GM12878 (cell line): ENCODE data around the gene ADGRL3. TPM values are rescaled to one million over a fixed set of nuclear protein-coding genes. Genes with fewer than 3 reads are reported as not detected.

Source experiments
- ATAC-seq: fragments of 200-7000 bp; cut with Tn5 transposase; 3 replicates; pipeline ENCODE4 v1.9.1; 2020; ENCODE audit warnings: mild to moderate bottlenecking, moderate library complexity
- BruUV-seq: library from RNA; stranded (reverse); fragments of 400-500 nt; replicated peaks from 2 replicates; lab custom pipeline; 2021; lab: Mats Ljungman, UMichigan
- CTCF ChIA-PET: fragments of 300-600 bp; sonication (Branson Sonifier 250); formaldehyde crosslinking; extraction: SDS; loops from one replicate; lab custom pipeline; 2021; ENCODE audit warnings: inconsistent platforms; lab: Yijun Ruan, JAX
- POLR2A ChIA-PET: fragments of 350-600 bp; formaldehyde crosslinking; extraction: SDS; loops from one replicate; lab custom pipeline; 2021; ENCODE audit warnings: inconsistent platforms; lab: Charles Lee
- RAD21 ChIA-PET: fragments of 300-600 bp; sonication (Branson Sonifier 250); formaldehyde crosslinking; loops from one replicate; lab custom pipeline; 2023; ENCODE audit warnings: antibody characterized with exemption; ENCODE audit not compliant: unreplicated experiment; lab: Charles Lee
- SMC1A ChIA-PET: fragments of 300-600 bp; sonication (Branson Sonifier 250); formaldehyde crosslinking; loops from one replicate; lab custom pipeline; 2023; ENCODE audit not compliant: unreplicated experiment, uncharacterized antibody; lab: Charles Lee
- DNase-seq: peaks from one replicate; pipeline ENCODE4 v3.0.0-alpha.2; 2011; ENCODE audit warnings: low read depth, low spot score
- FAIRE-seq: peaks from 3 replicates; lab custom pipeline; 2011; peaks lifted over from hg19 to GRCh38; lab: Jason Lieb, UNC
- H2AFZ ChIP-seq: 2 replicates; pipeline ENCODE4 v1.6.0; 2011; ENCODE audit warnings: low read depth, low read length, control low read depth; ENCODE audit not compliant: control insufficient read depth
- H3K27ac ChIP-seq: 2 replicates; pipeline ENCODE4 v1.5.1; 2011; ENCODE audit warnings: control low read depth; ENCODE audit not compliant: control insufficient read depth, insufficient read depth
- H3K27me3 ChIP-seq, 2 experiments: replicated peaks in 1 of 2; 2 replicates each; pipeline versions ENCODE4 v1.6.0 to v1.6.1; 2011; ENCODE audit warnings: low read length in 1 of 2; ENCODE audit not compliant: control insufficient read depth in 2 of 2, insufficient read depth in 2 of 2
- H3K36me3 ChIP-seq, 2 experiments: 2 replicates each; pipeline ENCODE4 v1.5.1; 2011; ENCODE audit warnings: low read length in 1 of 2; ENCODE audit not compliant: control insufficient read depth in 2 of 2, insufficient read depth in 2 of 2
- H3K4me1 ChIP-seq: 2 replicates; pipeline ENCODE4 v1.6.1; 2011; ENCODE audit warnings: mild to moderate bottlenecking, low read length, moderate library complexity, mixed read lengths; ENCODE audit not compliant: control insufficient read depth, insufficient read depth
- H3K4me2 ChIP-seq: 2 replicates; pipeline ENCODE4 v1.6.0; 2011; ENCODE audit warnings: control low read depth; ENCODE audit not compliant: control insufficient read depth, insufficient read depth
- H3K4me3 ChIP-seq: fragments of 200-600 bp; sonication (generic); 2 replicates; pipeline ENCODE4 v1.5.1; 2016
- H3K79me2 ChIP-seq: 2 replicates; pipeline ENCODE4 v1.6.0; 2011; ENCODE audit warnings: low read length; ENCODE audit not compliant: control insufficient read depth, insufficient read depth
- H3K9ac ChIP-seq: 2 replicates; pipeline ENCODE4 v1.8.0; 2011; ENCODE audit warnings: low read length, control low read depth, mixed read lengths; ENCODE audit not compliant: control insufficient read depth, insufficient read depth
- H3K9me3 ChIP-seq: replicated peaks from 3 replicates; pipeline ENCODE4 v1.5.1; 2011; ENCODE audit warnings: mild to moderate bottlenecking, low read length; ENCODE audit not compliant: control insufficient read depth, insufficient read depth
- H4K20me1 ChIP-seq: 2 replicates; pipeline ENCODE4 v1.6.0; 2011; ENCODE audit not compliant: control insufficient read depth, insufficient read depth
- FOS ChIP-seq: IDR thresholded peaks from 3 replicates; pipeline ENCODE4 v1.6.1; 2011; ENCODE audit warnings: borderline replicate concordance; ENCODE audit not compliant: insufficient read length; ENCODE audit errors: extremely low read depth
- JUNB ChIP-seq: IDR thresholded peaks from 2 replicates; pipeline ENCODE4 v1.6.1; 2016; ENCODE audit warnings: antibody characterized with exemption, mild to moderate bottlenecking
- KLF5 ChIP-seq: fragments of 450-650 bp; IDR thresholded peaks from 2 replicates; pipeline ENCODE4 v1.6.1; 2014; ENCODE audit warnings: mild to moderate bottlenecking; ENCODE audit not compliant: partially characterized antibody
- MYB ChIP-seq: fragments of 150-350 bp; IDR thresholded peaks from 2 replicates; pipeline ENCODE4 v1.6.1; 2014; ENCODE audit warnings: mild to moderate bottlenecking, low read depth, low read length, borderline replicate concordance
- NR2F1 ChIP-seq: fragments of 450-650 bp; conservative IDR thresholded peaks from 2 replicates; pipeline ENCODE4 v1.6.1; 2017; ENCODE audit warnings: mild to moderate bottlenecking
- RB1 ChIP-seq: fragments of 450-650 bp; formaldehyde crosslinking; IDR thresholded peaks from 2 replicates; pipeline ENCODE4 v1.6.1; 2017; ENCODE audit warnings: mild to moderate bottlenecking, borderline replicate concordance
- ZNF274 ChIP-seq: IDR thresholded peaks from one replicate; pipeline ENCODE4 v1.8.0; 2011; ENCODE audit not compliant: insufficient read length, insufficient read depth
- WGBS: methylation state at CpG from one replicate; pipeline ENCODE4 v1.1.6; 2016; ENCODE audit warnings: low lambda C conversion rate; ENCODE audit not compliant: insufficient replicate concordance, insufficient coverage; ENCODE audit errors: missing lambda C conversion rate; 5-methylcytosine and 5-hydroxymethylcytosine counted together
- in situ Hi-C: fragments of 300-500 bp; cut with MboI; formaldehyde crosslinking; loops from 9 replicates; pipeline ENCODE4 v1.14.3; 2018; ENCODE audit warnings: mixed read lengths
- intact Hi-C: fragments of 100-400 bp; cut with micrococcal nuclease; formaldehyde crosslinking; loops from one replicate; pipeline ENCODE4 v1.14.2; 2022; ENCODE audit not compliant: unreplicated experiment
- polyA plus RNA-seq, 11 experiments: library from polyadenylated mRNA; depleted of rRNA in 4 of 11; unstranded in 6 of 11; stranded (reverse) in 5 of 11; fragments of >200 nt; fragmentation: Nextera tagmentation in 4 of 11; fragmentation: Illumina TruSeq in 1 of 11; extraction: Ambion mirVana in 4 of 11; extraction: Trizol in 1 of 11; gene quantifications; 1 replicate in 1 of 11; 2 replicates in 10 of 11; pipeline versions ENCODE4 v1.2.1 to v1.2.3, GENCODE V29; 2011 to 2016; ENCODE audit warnings: inconsistent platforms in 2 of 11, missing spikeins in 2 of 11, low read depth in 1 of 11
- total RNA-seq, 4 experiments: library from RNA; depleted of rRNA in 3 of 4; stranded (reverse); fragments of >200 nt in 3 of 4; fragmentation: Illumina TruSeq in 1 of 4; extraction: Trizol in 1 of 4; gene quantifications; 2 replicates each; pipeline versions ENCODE4 v1.2.1 to v1.2.3, GENCODE V29; 2013 to 2021
- TF ChIP-seq, protein P1 (sequence below): IDR thresholded peaks from 2 replicates; pipeline ENCODE4 v1.6.1; 2011; ENCODE audit warnings: borderline replicate concordance, low read depth, mild to moderate bottlenecking, moderate library complexity, low read length; ENCODE audit not compliant: insufficient read depth, poor library complexity, severe bottlenecking
- TF ChIP-seq, protein P2 (sequence below): IDR thresholded peaks from 2 replicates; pipeline ENCODE4 v1.6.1; 2011; ENCODE audit warnings: low read depth, low read length, improper control_type of control experiment, borderline replicate concordance
- TF ChIP-seq, protein P3 (sequence below): fragments of 450-650 bp; IDR thresholded peaks from 2 replicates; pipeline ENCODE4 v1.6.1; 2017; ENCODE audit warnings: mild to moderate bottlenecking
- TF ChIP-seq, protein P4 (sequence below): IDR thresholded peaks from 2 replicates; pipeline ENCODE4 v1.6.1; 2012; ENCODE audit warnings: improper control_type of control experiment, low read depth, low read length; ENCODE audit not compliant: insufficient replicate concordance
- TF ChIP-seq, protein P5 (sequence below): IDR thresholded peaks from 2 replicates; pipeline ENCODE4 v1.6.1; 2012; ENCODE audit warnings: low read depth, low read length, improper control_type of control experiment

The ADGRL3 gene
- total and polyA plus RNA-seq, 10 of the 15 experiments (the other 5 are each of a cell fraction or from before 2014, with no cell fraction given) = 1.1 TPM; not detected in 9

DNA sequence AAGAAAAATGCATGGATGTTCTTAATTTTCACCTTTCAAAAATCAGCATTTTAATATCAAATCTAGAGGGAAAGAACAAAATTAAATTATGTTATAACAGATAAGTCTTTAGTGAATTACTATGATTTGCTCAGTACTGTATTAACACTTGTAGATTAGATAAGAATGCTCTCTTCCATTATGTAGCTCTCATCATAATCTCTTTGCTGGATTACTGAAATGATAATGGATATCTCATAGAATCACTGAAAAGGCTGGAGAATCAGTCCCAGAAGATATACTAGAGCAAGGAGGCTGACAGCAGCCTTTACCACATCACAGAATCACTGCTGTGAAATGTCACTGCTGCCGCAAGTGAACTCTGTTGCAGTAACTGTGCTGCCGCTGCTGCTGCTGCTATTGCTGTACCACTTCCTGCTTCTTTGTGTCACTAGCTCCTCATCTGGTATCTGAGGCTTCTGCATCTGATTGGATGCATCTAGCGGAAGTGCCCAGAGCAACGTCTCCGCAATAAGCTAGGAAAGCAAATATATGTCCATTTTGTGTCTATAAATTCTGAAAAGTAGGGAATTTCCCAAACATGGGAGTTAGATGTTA is 738.2 kb downstream of the ADGRL3 start:
- WGBS = 77% methylated on average over 5 of the region's 5 CpGs
- POLR2A ChIA-PET = interaction anchor here (0.7 kb wide), 1 partner anchor 1984 kb away, joined by 3 read pairs; no protein-coding TSS in a partner anchor
- Histone ChIP-seq H3K27ac (no peak overlapping the region), H3K4me1 (no peaks in the 10 kb centered on the region), H3K9ac (no peak overlapping the region), H3K36me3 (no peaks in the 10 kb centered on the region), H3K9me3 (no peaks in the 10 kb centered on the region), H4K20me1 (no peaks in the 10 kb centered on the region), H3K27me3 (no peaks in the 10 kb centered on the region), H3K79me2 (no peaks in the 10 kb centered on the region), H2AFZ (no peak overlapping the region), H3K4me3 (no peak overlapping the region), H3K4me2 (no peak overlapping the region)
- intact Hi-C loops = no loop called here
- DNase-seq = no peak
- in situ Hi-C loops = no loop called here
- no peak for FAIRE-seq
- no TSS peak for BruUV-seq
- SMC1A ChIA-PET = no interaction called here
- no peak for ATAC-seq
- RAD21 ChIA-PET = no interaction called here
- CTCF ChIA-PET = no interaction called here
- TF ChIP-seq, protein P1, sequence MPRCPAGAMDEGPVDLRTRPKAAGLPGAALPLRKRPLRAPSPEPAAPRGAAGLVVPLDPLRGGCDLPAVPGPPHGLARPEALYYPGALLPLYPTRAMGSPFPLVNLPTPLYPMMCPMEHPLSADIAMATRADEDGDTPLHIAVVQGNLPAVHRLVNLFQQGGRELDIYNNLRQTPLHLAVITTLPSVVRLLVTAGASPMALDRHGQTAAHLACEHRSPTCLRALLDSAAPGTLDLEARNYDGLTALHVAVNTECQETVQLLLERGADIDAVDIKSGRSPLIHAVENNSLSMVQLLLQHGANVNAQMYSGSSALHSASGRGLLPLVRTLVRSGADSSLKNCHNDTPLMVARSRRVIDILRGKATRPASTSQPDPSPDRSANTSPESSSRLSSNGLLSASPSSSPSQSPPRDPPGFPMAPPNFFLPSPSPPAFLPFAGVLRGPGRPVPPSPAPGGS = no peak
- TF ChIP-seq KLF5 (no peak), JUNB (no peak), NR2F1 (no peak), RB1 (no peak), FOS (no peak), MYB (no peak), ZNF274 (no peak)
- TF ChIP-seq, protein P2, sequence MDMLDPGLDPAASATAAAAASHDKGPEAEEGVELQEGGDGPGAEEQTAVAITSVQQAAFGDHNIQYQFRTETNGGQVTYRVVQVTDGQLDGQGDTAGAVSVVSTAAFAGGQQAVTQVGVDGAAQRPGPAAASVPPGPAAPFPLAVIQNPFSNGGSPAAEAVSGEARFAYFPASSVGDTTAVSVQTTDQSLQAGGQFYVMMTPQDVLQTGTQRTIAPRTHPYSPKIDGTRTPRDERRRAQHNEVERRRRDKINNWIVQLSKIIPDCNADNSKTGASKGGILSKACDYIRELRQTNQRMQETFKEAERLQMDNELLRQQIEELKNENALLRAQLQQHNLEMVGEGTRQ = no peak
- TF ChIP-seq, protein P3, sequence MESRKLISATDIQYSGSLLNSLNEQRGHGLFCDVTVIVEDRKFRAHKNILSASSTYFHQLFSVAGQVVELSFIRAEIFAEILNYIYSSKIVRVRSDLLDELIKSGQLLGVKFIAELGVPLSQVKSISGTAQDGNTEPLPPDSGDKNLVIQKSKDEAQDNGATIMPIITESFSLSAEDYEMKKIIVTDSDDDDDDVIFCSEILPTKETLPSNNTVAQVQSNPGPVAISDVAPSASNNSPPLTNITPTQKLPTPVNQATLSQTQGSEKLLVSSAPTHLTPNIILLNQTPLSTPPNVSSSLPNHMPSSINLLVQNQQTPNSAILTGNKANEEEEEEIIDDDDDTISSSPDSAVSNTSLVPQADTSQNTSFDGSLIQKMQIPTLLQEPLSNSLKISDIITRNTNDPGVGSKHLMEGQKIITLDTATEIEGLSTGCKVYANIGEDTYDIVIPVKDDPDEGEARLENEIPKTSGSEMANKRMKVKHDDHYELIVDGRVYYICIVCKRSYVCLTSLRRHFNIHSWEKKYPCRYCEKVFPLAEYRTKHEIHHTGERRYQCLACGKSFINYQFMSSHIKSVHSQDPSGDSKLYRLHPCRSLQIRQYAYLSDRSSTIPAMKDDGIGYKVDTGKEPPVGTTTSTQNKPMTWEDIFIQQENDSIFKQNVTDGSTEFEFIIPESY = no peak
- TF ChIP-seq, protein P4, sequence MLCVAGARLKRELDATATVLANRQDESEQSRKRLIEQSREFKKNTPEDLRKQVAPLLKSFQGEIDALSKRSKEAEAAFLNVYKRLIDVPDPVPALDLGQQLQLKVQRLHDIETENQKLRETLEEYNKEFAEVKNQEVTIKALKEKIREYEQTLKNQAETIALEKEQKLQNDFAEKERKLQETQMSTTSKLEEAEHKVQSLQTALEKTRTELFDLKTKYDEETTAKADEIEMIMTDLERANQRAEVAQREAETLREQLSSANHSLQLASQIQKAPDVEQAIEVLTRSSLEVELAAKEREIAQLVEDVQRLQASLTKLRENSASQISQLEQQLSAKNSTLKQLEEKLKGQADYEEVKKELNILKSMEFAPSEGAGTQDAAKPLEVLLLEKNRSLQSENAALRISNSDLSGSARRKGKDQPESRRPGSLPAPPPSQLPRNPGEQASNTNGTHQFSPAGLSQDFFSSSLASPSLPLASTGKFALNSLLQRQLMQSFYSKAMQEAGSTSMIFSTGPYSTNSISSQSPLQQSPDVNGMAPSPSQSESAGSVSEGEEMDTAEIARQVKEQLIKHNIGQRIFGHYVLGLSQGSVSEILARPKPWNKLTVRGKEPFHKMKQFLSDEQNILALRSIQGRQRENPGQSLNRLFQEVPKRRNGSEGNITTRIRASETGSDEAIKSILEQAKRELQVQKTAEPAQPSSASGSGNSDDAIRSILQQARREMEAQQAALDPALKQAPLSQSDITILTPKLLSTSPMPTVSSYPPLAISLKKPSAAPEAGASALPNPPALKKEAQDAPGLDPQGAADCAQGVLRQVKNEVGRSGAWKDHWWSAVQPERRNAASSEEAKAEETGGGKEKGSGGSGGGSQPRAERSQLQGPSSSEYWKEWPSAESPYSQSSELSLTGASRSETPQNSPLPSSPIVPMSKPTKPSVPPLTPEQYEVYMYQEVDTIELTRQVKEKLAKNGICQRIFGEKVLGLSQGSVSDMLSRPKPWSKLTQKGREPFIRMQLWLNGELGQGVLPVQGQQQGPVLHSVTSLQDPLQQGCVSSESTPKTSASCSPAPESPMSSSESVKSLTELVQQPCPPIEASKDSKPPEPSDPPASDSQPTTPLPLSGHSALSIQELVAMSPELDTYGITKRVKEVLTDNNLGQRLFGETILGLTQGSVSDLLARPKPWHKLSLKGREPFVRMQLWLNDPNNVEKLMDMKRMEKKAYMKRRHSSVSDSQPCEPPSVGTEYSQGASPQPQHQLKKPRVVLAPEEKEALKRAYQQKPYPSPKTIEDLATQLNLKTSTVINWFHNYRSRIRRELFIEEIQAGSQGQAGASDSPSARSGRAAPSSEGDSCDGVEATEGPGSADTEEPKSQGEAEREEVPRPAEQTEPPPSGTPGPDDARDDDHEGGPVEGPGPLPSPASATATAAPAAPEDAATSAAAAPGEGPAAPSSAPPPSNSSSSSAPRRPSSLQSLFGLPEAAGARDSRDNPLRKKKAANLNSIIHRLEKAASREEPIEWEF = no peak
- TF ChIP-seq, protein P5, sequence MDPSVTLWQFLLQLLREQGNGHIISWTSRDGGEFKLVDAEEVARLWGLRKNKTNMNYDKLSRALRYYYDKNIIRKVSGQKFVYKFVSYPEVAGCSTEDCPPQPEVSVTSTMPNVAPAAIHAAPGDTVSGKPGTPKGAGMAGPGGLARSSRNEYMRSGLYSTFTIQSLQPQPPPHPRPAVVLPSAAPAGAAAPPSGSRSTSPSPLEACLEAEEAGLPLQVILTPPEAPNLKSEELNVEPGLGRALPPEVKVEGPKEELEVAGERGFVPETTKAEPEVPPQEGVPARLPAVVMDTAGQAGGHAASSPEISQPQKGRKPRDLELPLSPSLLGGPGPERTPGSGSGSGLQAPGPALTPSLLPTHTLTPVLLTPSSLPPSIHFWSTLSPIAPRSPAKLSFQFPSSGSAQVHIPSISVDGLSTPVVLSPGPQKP = no peak
